Liver (tissue), 3 donors: ENCODE data around the gene PHF12.

Source experiments
- CTCF ChIP-seq: fragments of 150-350 bp; IDR thresholded peaks from 2 replicates; pipeline ENCODE4 v1.5.1; 2017; ENCODE audit warnings: improper control_type of control experiment, low read depth, low read length; ENCODE audit not compliant: missing input control
- FOXA1 ChIP-seq: IDR thresholded peaks from 2 replicates; pipeline ENCODE4 v1.6.1; 2016; ENCODE audit warnings: antibody characterized with exemption
- GABPA ChIP-seq, 2 donors: IDR thresholded peaks in 1 of 2; conservative IDR thresholded peaks in 1 of 2; 2 replicates each; pipeline ENCODE4 v1.6.1; 2016; ENCODE audit warnings: antibody characterized with exemption in 2 of 2, mild to moderate bottlenecking in 1 of 2, moderate library complexity in 1 of 2
- MAX ChIP-seq: IDR thresholded peaks from 2 replicates; pipeline ENCODE4 v1.6.1; 2016; ENCODE audit warnings: antibody characterized with exemption
- NR2F2 ChIP-seq: IDR thresholded peaks from 2 replicates; pipeline ENCODE4 v1.6.1; 2016; ENCODE audit warnings: antibody characterized with exemption
- RAD21 ChIP-seq, 2 donors: IDR thresholded peaks; 2 replicates each; pipeline ENCODE4 v1.6.1; 2016; ENCODE audit warnings: antibody characterized with exemption in 2 of 2, mild to moderate bottlenecking in 2 of 2
- REST ChIP-seq: IDR thresholded peaks from 2 replicates; pipeline ENCODE4 v1.6.1; 2016; ENCODE audit warnings: antibody characterized with exemption, mild to moderate bottlenecking
- YY1 ChIP-seq: IDR thresholded peaks from 2 replicates; pipeline ENCODE4 v1.6.1; 2016; ENCODE audit warnings: antibody characterized with exemption, mild to moderate bottlenecking
- donor health status: healthy.
- donor health status: healthy.

- TF ChIP-seq CTCF (no peak), MAX (no peak), YY1 (no peak), REST (no peak), FOXA1 (no peak), GABPA (IDR thresholded peaks at IDR 0.05 in 1 of 2, conservative IDR thresholded peaks at IDR 0.05 in 1 of 2) (no peak), NR2F2 (no peak), RAD21 (IDR thresholded peaks at IDR 0.05) (no peak)
Measured at GRCh38 chr17:28955408-28955807, 4.1 kb upstream of the PHF12 start.
